SK-N-SH (cell line): ENCODE measurements around the gene RARG.

Source experiments
- GABPA ChIP-seq: IDR thresholded peaks from 2 replicates; pipeline ENCODE4 v1.4.0; 2012; ENCODE audit warnings: low read depth, mild to moderate bottlenecking
- MXI1 ChIP-seq: IDR thresholded peaks from 2 replicates; pipeline ENCODE4 v1.6.1; 2012; ENCODE audit warnings: mild to moderate bottlenecking, low read depth, low read length, improper control_type of control experiment
- RCOR1 ChIP-seq: fragments of 150-350 bp; IDR thresholded peaks from 2 replicates; pipeline ENCODE4 v1.6.1; 2017; ENCODE audit warnings: antibody characterized with exemption, low read length
- RFX5 ChIP-seq: IDR thresholded peaks from 2 replicates; pipeline ENCODE4 v1.6.1; 2012; ENCODE audit warnings: mild to moderate bottlenecking, improper control_type of control experiment, low read length
- SMC3 ChIP-seq: IDR thresholded peaks from 2 replicates; pipeline ENCODE4 v1.6.1; 2012; ENCODE audit warnings: low read depth, low read length, improper control_type of control experiment
- TAF1 ChIP-seq: IDR thresholded peaks from 2 replicates; pipeline ENCODE4 v1.6.1; 2012; ENCODE audit warnings: low read depth, mild to moderate bottlenecking, low read length, moderate library complexity, borderline replicate concordance
- TF ChIP-seq, protein P1 (sequence below): IDR thresholded peaks from 2 replicates; pipeline ENCODE4 v1.6.1; 2012; ENCODE audit warnings: mild to moderate bottlenecking, low read depth, low read length, moderate library complexity
- TF ChIP-seq, protein P2 (sequence below): fragments of 200-600 bp; sonication (generic); IDR thresholded peaks from 2 replicates; pipeline ENCODE4 v1.6.1; 2017; ENCODE audit warnings: antibody characterized with exemption, mild to moderate bottlenecking, moderate library complexity
- TF ChIP-seq, protein P3 (sequence below): IDR thresholded peaks from 2 replicates; pipeline ENCODE4 v1.4.0; 2012; ENCODE audit warnings: low read depth
- TF ChIP-seq, protein P4 (sequence below): IDR thresholded peaks from 2 replicates; pipeline ENCODE4 v1.4.0; 2012; ENCODE audit warnings: low read depth, borderline replicate concordance

DNA sequence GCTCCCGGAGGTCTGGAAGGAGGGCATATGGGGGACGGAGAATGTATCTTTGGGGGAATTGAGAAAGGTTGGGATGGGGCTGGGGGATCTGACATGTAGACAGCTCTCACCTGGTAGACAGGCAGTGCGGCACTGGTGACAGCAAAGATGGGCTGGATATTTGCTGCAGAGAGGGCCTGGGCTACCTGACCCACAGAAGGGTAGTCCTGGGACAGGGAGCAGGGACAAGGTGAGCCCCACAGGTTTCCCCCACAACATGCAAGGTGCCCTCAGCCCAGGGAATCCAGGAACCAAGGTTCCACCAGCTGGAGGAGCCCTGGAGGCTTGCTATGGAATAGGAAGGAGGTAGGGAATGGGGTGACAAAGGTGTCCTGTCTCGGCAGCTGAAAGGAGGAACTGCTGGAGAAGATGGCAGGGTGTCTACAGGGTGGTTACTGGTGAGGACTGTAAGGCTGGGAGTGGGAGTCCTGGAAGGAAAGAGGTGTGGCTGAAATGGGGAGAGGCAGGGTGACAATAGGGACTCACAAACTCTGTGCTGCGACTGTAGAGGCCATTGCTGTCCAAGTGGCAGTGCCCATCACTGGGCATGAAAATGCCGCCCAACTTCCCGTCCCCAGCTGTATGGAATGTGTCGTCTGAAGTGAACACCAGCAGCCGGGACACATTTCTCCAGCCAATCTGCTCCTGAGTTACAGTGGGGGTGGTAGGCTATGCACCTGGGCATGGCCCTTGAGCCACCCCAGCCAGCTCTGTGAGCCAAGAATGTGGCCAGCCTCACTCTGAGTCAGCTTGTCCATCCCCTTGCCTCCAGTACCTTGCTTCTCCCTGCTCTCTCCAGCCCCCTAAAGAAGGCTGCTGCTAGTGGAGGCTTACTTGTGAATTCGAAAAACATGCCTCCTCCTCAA lies 36.2 kb downstream of the RARG start:
- TF ChIP-seq, protein P1, sequence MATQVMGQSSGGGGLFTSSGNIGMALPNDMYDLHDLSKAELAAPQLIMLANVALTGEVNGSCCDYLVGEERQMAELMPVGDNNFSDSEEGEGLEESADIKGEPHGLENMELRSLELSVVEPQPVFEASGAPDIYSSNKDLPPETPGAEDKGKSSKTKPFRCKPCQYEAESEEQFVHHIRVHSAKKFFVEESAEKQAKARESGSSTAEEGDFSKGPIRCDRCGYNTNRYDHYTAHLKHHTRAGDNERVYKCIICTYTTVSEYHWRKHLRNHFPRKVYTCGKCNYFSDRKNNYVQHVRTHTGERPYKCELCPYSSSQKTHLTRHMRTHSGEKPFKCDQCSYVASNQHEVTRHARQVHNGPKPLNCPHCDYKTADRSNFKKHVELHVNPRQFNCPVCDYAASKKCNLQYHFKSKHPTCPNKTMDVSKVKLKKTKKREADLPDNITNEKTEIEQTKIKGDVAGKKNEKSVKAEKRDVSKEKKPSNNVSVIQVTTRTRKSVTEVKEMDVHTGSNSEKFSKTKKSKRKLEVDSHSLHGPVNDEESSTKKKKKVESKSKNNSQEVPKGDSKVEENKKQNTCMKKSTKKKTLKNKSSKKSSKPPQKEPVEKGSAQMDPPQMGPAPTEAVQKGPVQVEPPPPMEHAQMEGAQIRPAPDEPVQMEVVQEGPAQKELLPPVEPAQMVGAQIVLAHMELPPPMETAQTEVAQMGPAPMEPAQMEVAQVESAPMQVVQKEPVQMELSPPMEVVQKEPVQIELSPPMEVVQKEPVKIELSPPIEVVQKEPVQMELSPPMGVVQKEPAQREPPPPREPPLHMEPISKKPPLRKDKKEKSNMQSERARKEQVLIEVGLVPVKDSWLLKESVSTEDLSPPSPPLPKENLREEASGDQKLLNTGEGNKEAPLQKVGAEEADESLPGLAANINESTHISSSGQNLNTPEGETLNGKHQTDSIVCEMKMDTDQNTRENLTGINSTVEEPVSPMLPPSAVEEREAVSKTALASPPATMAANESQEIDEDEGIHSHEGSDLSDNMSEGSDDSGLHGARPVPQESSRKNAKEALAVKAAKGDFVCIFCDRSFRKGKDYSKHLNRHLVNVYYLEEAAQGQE: no peak
- TF ChIP-seq TAF1 (no peak), RFX5 (no peak), SMC3 (no peak), RCOR1 (no peak), GABPA (no peak), MXI1 (no peak)
- TF ChIP-seq, protein P2, sequence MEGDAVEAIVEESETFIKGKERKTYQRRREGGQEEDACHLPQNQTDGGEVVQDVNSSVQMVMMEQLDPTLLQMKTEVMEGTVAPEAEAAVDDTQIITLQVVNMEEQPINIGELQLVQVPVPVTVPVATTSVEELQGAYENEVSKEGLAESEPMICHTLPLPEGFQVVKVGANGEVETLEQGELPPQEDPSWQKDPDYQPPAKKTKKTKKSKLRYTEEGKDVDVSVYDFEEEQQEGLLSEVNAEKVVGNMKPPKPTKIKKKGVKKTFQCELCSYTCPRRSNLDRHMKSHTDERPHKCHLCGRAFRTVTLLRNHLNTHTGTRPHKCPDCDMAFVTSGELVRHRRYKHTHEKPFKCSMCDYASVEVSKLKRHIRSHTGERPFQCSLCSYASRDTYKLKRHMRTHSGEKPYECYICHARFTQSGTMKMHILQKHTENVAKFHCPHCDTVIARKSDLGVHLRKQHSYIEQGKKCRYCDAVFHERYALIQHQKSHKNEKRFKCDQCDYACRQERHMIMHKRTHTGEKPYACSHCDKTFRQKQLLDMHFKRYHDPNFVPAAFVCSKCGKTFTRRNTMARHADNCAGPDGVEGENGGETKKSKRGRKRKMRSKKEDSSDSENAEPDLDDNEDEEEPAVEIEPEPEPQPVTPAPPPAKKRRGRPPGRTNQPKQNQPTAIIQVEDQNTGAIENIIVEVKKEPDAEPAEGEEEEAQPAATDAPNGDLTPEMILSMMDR: no peak
- TF ChIP-seq, protein P3, sequence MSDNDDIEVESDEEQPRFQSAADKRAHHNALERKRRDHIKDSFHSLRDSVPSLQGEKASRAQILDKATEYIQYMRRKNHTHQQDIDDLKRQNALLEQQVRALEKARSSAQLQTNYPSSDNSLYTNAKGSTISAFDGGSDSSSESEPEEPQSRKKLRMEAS: no peak
- TF ChIP-seq, protein P4, sequence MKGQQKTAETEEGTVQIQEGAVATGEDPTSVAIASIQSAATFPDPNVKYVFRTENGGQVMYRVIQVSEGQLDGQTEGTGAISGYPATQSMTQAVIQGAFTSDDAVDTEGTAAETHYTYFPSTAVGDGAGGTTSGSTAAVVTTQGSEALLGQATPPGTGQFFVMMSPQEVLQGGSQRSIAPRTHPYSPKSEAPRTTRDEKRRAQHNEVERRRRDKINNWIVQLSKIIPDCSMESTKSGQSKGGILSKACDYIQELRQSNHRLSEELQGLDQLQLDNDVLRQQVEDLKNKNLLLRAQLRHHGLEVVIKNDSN: no peak
